OCI-M2 (cell line): ENCODE data around the gene GLP1R.

ENCODE experiments used
- DNase-seq: peaks from one replicate; lab custom pipeline; 2025; ENCODE audit not compliant: unreplicated experiment; lab: John Stamatoyannopoulos, UW

Gene GLP1R

GRCh38 chr6:39048481-39049399, at the start of gene GLP1R:
Gene GLP1R (plus strand): TSS chr6:39048781. CDS start chr6:39048841, 60 bp downstream.
- no peak for DNase-seq

GRCh38 chr6:39003072-39003471, 45.5 kb upstream of the GLP1R start:
- peak; percentile 8 for DNase-seq

- DNase-seq = no peak
These were observed 45.1 kb upstream of the GLP1R start for GRCh38 chr6:39003492-39003891.

GRCh38 chr6:39004801-39005200, 43.8 kb upstream of the GLP1R start:
- no peak for DNase-seq

GRCh38 chr6:39005774-39006173, 42.8 kb upstream of the GLP1R start:
- no peak for DNase-seq

GRCh38 chr6:39007575-39007974, 41.0 kb upstream of the GLP1R start:
- peak; percentile 47 for DNase-seq

- DNase-seq = no peak
These were observed 39.8 kb upstream of the GLP1R start for GRCh38 chr6:39008737-39009136.

- DNase-seq = no peak
These were observed 39.1 kb upstream of the GLP1R start for GRCh38 chr6:39009476-39009875.

- DNase-seq = no peak
These were observed 31.6 kb upstream of the GLP1R start for GRCh38 chr6:39016839-39017546.

GRCh38 chr6:39017547-39017880, 31.1 kb upstream of the GLP1R start:
- no peak for DNase-seq

- no peak for DNase-seq
These were observed 30.5 kb upstream of the GLP1R start for GRCh38 chr6:39018103-39018502.

- no peak for DNase-seq
These were observed 28.4 kb upstream of the GLP1R start for GRCh38 chr6:39020136-39020535.

GRCh38 chr6:39021041-39021440, 27.5 kb upstream of the GLP1R start:
- DNase-seq = no peak

GRCh38 chr6:39021779-39022178, 26.8 kb upstream of the GLP1R start:
- no peak for DNase-seq

GRCh38 chr6:39026175-39026574, 22.4 kb upstream of the GLP1R start:
- DNase-seq = no peak

- DNase-seq = no peak
These were observed 19.2 kb upstream of the GLP1R start for GRCh38 chr6:39029156-39030011.

GRCh38 chr6:39035681-39036080, 12.9 kb upstream of the GLP1R start:
- no peak for DNase-seq

GRCh38 chr6:39037082-39037508, 11.5 kb upstream of the GLP1R start:
- peak; percentile 94 for DNase-seq

- no peak for DNase-seq
These were observed 10.9 kb upstream of the GLP1R start for GRCh38 chr6:39037707-39038106.

- no peak for DNase-seq
These were observed 8.4 kb upstream of the GLP1R start for GRCh38 chr6:39040080-39040673.

- no peak for DNase-seq
These were observed 7.5 kb upstream of the GLP1R start for GRCh38 chr6:39041072-39041471.
